NCI-H1105 (cell line): Measurements from ENCODE around the gene STH.
A peak's percentile ranks its signal among the peaks of the same experiment; 100 is the strongest.

Experiments used
- DNase-seq: peaks from one replicate; lab custom pipeline; 2025; lab: John Stamatoyannopoulos, UW

Gene STH

DNA sequence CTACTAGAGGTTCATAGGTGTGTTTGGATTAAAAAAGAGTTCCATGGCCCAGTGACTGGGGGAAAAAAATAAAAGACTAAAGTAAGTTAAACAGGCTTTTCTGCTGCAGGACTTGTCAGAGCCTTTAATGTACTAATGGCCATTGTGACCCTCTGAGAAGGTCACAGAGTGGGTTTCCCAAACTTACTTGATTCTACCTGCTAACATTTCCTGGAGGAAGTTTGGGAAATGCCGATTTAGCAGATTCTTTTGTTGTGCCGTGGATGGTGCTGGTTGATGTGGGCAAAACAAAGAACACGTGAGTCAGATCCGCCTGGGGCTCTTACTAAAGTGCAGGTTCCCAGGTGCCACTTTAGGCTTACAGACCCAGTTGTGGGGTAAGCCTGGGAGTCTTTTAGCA, 13.6 kb upstream of the STH start:
- no peak for DNase-seq

DNA sequence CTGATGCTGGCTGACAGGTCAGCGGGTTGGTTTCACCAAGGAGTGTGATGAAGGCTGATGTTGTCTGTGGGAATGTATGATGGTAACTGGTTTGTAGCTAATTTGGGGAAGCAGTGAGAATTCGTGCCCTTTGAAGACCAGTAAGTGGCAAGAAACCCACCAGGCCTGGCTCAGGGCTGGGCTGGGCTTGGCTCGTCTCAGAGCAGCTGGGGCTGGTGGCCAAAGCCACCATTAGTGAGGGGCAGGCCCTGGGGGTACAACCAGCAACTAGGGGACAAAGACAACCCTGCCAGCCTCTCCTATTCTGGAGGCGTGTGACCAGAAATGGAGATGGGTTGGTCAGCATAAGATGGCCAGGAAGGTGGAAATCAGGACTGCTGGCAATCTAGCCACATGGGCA, 13.0 kb upstream of the STH start:
- no peak for DNase-seq

DNA sequence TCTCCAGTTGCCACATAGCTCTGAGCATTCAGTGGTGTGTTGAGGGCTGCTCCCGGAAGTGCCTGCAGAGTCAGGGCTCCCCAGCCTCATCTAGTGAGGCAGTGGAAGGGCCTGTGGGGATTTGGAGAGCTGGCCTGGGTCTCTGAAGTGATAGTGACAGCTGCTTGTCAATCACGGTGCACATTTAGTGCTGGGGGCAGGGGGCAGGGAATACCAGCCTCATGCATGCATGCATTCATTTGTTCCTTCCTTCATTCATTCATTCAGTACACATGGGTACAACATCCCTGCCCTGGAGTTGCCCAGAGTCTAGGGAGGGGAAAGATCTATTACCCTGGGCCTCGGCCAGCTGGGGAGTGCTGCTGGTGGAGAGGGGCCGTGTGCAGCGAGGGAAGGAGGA, 11.3 kb upstream of the STH start:
- DNase-seq: no peak

GRCh38 chr17:45989759-45990158, 9.3 kb upstream of the STH start:
- no peak for DNase-seq

DNA sequence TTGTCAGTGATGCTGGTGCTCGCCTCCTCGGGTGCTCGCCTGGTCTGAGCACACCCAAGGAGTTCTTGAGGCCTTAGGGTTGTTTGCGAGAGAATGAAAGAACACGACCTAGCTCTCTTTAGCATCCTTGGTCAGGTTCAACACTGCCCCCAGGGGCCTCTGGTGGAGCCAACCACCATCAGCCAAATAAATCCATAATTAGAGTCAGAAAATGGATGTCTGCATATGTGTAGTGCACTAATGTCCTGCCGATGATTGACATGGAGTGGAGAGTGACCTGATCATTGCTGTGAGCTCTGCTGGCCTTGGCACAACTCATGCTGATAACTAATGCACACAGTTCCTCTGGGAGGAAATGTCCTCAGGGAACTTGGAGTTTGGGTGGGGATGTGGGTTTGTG, 8.2 kb upstream of the STH start:
- DNase-seq: no peak

DNA sequence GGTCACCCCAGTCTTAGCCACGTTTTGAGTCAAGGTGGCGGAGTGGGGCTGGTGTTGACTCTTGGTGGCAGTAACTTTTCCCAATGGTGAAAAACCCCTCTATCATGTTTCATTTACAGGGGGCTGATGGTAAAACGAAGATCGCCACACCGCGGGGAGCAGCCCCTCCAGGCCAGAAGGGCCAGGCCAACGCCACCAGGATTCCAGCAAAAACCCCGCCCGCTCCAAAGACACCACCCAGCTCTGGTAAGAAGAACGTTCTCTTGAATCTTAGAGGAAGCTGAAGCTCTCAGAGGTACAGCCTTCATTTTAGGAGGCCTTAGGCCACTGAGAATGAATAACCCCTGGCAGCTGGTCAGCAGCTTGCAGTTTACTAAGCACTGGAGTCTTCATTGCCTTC, 7.7 kb upstream of the STH start:
- DNase-seq: no peak

DNA sequence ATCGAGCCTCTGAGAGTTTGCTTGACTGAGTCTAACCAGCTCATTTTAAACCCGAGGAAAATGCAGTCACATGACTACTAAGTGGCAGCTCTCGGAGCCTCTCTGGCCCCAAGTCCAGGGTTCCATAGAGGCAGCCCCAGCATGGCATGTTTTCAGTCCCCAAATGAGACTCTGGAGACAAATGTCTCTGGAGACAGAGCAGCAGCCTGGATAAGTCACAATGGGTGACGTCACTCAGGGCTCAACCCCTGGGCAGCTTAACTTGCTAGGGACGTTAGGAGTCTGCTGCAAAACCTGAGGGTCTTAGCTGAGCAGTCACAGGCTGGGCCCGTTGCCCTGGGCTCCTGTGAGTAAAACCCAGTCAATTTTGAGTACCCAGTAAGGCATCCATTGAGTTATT, 6.9 kb upstream of the STH start:
- DNase-seq: no peak

GRCh38 chr17:45992904-45993303, 6.1 kb upstream of the STH start:
- no peak for DNase-seq

- no peak for DNase-seq
Measured at GRCh38 chr17:45993962-45994627, 5.0 kb upstream of the STH start.

GRCh38 chr17:45994987-45995386, 4.1 kb upstream of the STH start:
- no peak for DNase-seq

DNA sequence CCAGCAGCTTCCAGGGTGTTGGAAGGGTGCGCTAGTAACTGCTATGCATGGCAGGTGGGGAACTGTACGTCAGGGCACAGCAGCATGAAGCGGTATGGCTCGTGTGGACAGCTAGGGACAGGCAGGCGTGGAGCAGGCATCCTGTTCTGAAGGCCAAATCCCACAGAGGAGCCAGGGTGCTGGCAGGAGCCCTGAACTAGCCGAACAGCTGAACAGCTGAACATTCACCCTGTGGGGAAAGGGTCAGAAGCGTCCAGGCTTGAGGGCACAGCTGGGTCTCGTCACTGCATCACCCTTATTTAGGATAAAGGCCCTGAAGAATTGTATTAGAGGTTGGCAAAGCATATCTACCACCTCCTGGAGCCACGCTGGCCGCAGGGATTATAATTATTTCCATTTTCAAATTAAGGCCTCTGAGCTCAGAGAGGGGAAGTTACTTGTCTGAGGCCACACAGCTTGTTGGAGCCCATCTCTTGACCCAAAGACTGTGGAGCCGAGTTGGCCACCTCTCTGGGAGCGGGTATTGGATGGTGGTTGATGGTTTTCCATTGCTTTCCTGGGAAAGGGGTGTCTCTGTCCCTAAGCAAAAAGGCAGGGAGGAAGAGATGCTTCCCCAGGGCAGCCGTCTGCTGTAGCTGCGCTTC, 3.3 kb upstream of the STH start:
- DNase-seq: no peak

- no peak for DNase-seq
Measured at GRCh38 chr17:45996282-45996937, 2.6 kb upstream of the STH start.

GRCh38 chr17:45997166-45997565, 1.9 kb upstream of the STH start:
- DNase-seq: no peak

- no peak for DNase-seq
Measured at GRCh38 chr17:45997624-45998023, 1.4 kb upstream of the STH start.

GRCh38 chr17:45999900-46000290, 845 bp downstream of the STH start:
- DNase-seq: no peak

DNA sequence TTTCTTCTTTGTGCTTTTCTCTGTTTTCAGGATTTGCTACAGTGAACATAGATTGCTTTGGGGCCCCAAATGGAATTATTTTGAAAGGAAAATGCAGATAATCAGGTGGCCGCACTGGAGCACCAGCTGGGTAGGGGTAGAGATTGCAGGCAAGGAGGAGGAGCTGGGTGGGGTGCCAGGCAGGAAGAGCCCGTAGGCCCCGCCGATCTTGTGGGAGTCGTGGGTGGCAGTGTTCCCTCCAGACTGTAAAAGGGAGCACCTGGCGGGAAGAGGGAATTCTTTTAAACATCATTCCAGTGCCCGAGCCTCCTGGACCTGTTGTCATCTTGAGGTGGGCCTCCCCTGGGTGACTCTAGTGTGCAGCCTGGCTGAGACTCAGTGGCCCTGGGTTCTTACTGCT, 1.2 kb downstream of the STH start:
- DNase-seq: no peak

DNA sequence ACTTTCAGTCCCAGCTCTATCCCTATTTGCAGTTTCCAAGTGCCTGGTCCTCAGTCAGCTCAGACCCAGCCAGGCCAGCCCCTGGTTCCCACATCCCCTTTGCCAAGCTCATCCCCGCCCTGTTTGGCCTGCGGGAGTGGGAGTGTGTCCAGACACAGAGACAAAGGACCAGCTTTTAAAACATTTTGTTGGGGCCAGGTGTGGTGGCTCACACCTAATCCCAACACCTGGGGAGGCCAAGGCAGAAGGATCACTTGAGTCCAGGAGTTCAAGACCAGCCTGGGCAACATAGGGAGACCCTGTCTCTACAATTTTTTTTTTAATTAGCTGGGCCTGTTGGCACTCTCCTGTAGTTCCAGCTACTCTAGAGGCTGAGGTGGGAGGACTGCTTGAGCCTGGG, 1.7 kb downstream of the STH start:
- no peak for DNase-seq

- no peak for DNase-seq
Measured at GRCh38 chr17:46001390-46002310, 2.6 kb downstream of the STH start.

GRCh38 chr17:46002311-46002972, 3.4 kb downstream of the STH start:
- peak; percentile 48 for DNase-seq

DNA sequence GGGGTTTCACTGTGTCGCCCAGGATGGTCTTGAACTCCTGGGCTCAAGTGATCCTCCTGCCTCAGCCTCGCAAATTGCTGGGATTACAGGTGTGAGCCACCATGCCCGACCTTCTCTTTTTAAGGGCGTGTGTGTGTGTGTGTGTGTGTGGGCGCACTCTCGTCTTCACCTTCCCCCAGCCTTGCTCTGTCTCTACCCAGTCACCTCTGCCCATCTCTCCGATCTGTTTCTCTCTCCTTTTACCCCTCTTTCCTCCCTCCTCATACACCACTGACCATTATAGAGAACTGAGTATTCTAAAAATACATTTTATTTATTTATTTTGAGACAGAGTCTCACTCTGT, 3.9 kb downstream of the STH start:
- no peak for DNase-seq

- no peak for DNase-seq
Measured at GRCh38 chr17:46003907-46004748, 5.1 kb downstream of the STH start.
